Pancreas (tissue), 10 donors: ENCODE data around the gene RPTOR. TPM values are rescaled to one million over a fixed set of nuclear protein-coding genes. Genes with fewer than 3 reads are reported as not detected.

Experiments used
- ATAC-seq, 4 donors: fragments of 200-7000 bp; cut with Tn5 transposase; one replicate each; pipeline versions ENCODE4 v1.8.0 to v1.9.1; 2020; ENCODE audit warnings: mild to moderate bottlenecking in 4 of 4, moderate library complexity in 4 of 4
- DNase-seq, 6 donors: peaks; one replicate each; pipeline ENCODE4 v3.0.0-alpha.2; 2020
- FAIRE-seq: peaks from 2 replicates; lab custom pipeline; 2012; peaks lifted over from hg19 to GRCh38; lab: Jason Lieb, UNC
- H3K27ac ChIP-seq, 4 donors: fragments of 200-600 bp; sonication (generic); 1 replicate in 3 of 4; 2 replicates in 1 of 4; pipeline versions ENCODE4 v1.5.0 to v1.8.0; 2020
- H3K27me3 ChIP-seq, 4 donors: fragments of 200-600 bp; one replicate each; pipeline ENCODE4 v1.8.0; 2021
- H3K36me3 ChIP-seq, 3 donors: fragments of 200-600 bp; sonication (generic) in 1 of 3; one replicate each; pipeline versions ENCODE4 v1.5.0 to v1.8.0; 2020 to 2021
- H3K4me1 ChIP-seq, 3 donors: fragments of 200-600 bp; one replicate each; pipeline ENCODE4 v1.8.0; 2021
- H3K4me3 ChIP-seq, 4 donors: fragments of 200-600 bp; sonication (generic) in 2 of 4; one replicate each; pipeline versions ENCODE4 v1.5.0 to v1.8.0; 2020 to 2021
- H3K9me3 ChIP-seq, 4 donors: fragments of 200-600 bp; one replicate each; pipeline ENCODE4 v1.8.0; 2021
- WGBS, 2 donors: extraction: QIAGEN DNeasy Blood & Tissue Kit; methylation state at CpG; one replicate each; pipeline ENCODE4 v1.1.7; 2013; 5-methylcytosine and 5-hydroxymethylcytosine counted together
- intact Hi-C, 3 donors: fragments of 100-400 bp; cut with DNase I; formaldehyde crosslinking; loops; one replicate each; pipeline versions ENCODE4 v1.11.1 to v1.14.2; 2022
- polyA plus RNA-seq, 2 donors: library from polyadenylated mRNA; stranded (reverse); fragments of 200-250 nt; gene quantifications; one replicate each; pipeline ENCODE4 v1.2.3, GENCODE V29; 2013
- total RNA-seq, 6 donors: library from RNA; stranded (reverse); fragmentation: NEBNext Ultra II Directional in 4 of 6; extraction: Animal tissue kit (Norgen Biotek cat#: 25700) in 4 of 6; gene quantifications; one replicate each; pipeline versions ENCODE4 v1.2.1 to v1.2.4, GENCODE V29; 2021 to 2023
- TF ChIP-seq, protein P1 (sequence below), 4 donors: fragments of 200-600 bp; sonication (generic) in 3 of 4; IDR thresholded peaks; one replicate each; pipeline versions ENCODE4 v1.5.0 to v1.8.0; 2021; ENCODE audit warnings: antibody characterized with exemption in 4 of 4
- donor health status: healthy with polysubstance abuse.
- donor health status: DM: no; HTN: no; CAD: no; lungs with moderate emphysema.
- donor health status: DM: no; HTN: no; CAD: no.
- donor health status: control.
- donor health status: control.
- donor health status: Bipolar disorder and iron deficiency.
- donor health status: DM: yes; HTN: yes; CAD: no.
- donor health status: DM: no; HTN: no; CAD: no.
- donor health status: DM: no; HTN: no; CAD: no.
- donor health status: DM: yes; HTN: yes; CAD: no.

RPTOR gene
- total and polyA plus RNA-seq, 8 donors = 5.0 to 18.9 (median 13.2) TPM

DNA sequence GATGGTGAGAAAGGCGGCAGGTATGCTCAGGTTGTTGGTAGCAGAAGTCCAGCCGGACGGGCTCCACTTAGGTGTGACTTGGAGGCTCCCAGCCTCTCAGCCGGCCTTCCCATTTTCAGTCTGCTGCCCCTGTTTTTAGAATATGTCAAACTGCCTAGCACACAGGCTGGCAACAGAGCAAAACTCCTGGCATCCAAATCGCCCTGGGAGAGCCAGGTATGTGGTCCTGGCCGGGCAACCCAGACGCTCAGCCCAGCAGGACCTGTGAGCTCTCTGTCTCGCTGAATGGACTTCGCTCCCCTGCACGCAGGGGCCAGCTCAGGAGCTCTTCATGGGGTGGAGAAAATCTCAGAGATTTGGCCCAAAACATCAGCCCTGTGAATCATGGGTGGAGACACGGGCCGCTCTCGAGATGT lies 299.1 kb downstream of the RPTOR start:
- no peak for FAIRE-seq
- peak in 1 of 6 donors; percentile 30 for DNase-seq
- Histone ChIP-seq H3K27ac (no peak overlapping the region), H3K4me1 (no peaks in the 10 kb centered on the region), H3K36me3 (no peaks in the 10 kb centered on the region), H3K9me3 (no peaks in the 10 kb centered on the region), H3K27me3 (no peaks in the 10 kb centered on the region), H3K4me3 (no peak overlapping the region)
- WGBS, 2 donors = 90 to 94% methylated on average over 13 of the region's 13 CpGs
- ATAC-seq = no peak
- TF ChIP-seq, protein P1, sequence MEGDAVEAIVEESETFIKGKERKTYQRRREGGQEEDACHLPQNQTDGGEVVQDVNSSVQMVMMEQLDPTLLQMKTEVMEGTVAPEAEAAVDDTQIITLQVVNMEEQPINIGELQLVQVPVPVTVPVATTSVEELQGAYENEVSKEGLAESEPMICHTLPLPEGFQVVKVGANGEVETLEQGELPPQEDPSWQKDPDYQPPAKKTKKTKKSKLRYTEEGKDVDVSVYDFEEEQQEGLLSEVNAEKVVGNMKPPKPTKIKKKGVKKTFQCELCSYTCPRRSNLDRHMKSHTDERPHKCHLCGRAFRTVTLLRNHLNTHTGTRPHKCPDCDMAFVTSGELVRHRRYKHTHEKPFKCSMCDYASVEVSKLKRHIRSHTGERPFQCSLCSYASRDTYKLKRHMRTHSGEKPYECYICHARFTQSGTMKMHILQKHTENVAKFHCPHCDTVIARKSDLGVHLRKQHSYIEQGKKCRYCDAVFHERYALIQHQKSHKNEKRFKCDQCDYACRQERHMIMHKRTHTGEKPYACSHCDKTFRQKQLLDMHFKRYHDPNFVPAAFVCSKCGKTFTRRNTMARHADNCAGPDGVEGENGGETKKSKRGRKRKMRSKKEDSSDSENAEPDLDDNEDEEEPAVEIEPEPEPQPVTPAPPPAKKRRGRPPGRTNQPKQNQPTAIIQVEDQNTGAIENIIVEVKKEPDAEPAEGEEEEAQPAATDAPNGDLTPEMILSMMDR (IDR thresholded peaks at IDR 0.05) = no peak
- intact Hi-C loops = no loop called here

DNA sequence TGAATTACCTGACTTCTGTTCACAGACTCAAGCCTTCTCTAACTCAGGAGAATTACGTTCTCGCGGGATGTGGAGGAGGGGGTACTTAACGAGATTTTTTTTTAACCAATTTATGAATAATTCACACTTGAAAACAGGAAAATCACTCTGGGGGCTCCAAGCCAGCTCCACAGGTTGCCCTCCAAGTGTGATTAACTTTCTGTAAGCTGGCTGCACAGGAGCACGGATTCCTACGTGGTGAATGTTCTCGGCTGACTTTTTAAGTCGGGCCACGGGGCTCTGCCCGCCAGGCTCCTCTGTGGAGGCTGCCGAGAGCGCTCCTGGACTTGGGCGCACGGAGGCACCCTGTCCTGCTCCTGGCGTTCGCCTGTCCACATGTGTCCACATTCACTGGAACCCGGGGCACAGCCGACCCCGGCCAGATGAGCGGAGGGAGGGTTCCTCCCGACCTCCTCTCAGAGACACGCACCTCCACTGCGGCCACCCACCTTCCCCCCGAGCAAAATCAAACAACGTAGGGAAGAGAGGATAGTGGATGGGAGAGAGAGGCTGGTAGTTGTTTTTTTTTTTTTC lies 299.9 kb downstream of the RPTOR start:
- ATAC-seq (no peak), FAIRE-seq (no peak), DNase-seq (peak in 2 of 6 donors; percentile 54 to 58)
- Histone ChIP-seq H3K27ac (no peak overlapping the region), H3K4me1 (no peaks in the 10 kb centered on the region), H3K36me3 (no peaks in the 10 kb centered on the region), H3K4me3 (no peak overlapping the region), H3K9me3 (no peaks in the 10 kb centered on the region), H3K27me3 (no peaks in the 10 kb centered on the region)
- TF ChIP-seq, protein P1 (IDR thresholded peaks at IDR 0.05) = no peak
- WGBS, 2 donors = 93 to 94% methylated on average over 25 of the region's 25 CpGs
- intact Hi-C loops = no loop called here

DNA sequence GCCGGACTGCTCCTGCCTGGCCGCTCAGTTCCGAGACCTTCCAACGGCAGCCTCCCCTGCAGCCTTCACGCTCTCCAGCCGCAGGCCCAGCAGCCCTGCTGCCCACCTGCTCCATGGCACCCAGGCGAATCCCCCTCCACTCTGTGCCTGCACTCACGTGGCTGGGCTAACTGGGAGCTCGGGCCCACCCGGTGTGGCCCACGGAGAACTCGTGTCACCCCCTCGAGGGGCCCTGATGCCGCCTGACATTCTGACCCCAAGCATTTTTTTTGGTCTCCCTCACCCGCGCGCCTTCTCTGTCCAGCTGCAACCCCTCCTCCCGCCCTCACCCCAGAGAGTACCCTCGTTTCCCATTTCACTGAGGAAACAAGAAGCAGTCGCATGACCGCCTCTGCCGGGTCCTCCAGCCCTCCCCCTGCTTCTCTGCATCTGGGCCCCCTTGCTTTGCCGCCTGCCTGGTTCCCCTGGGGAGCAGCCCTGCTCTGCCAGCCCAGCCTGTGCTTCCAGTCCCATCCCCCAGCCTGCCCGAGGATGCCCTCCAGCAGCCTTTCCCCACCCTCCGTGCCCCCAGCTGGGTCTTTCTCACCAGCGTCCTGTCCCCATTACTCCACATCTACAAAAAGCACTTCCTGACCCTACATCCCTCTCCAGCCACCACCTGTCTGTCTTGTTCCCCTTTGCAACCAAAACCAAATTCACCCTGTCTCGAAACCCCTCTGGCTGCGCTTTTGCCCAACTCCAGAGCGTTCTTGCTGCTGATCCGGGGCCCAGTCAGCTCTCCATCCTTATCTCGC lies 300.6 kb downstream of the RPTOR start:
- Histone ChIP-seq H3K4me3 (no peak overlapping the region), H3K4me1 (no peaks in the 10 kb centered on the region), H3K9me3 (no peaks in the 10 kb centered on the region), H3K36me3 (no peaks in the 10 kb centered on the region), H3K27ac (no peak overlapping the region), H3K27me3 (no peaks in the 10 kb centered on the region)
- WGBS, 2 donors = 91 to 94% methylated on average over 31 of the region's 31 CpGs
- TF ChIP-seq, protein P1 (IDR thresholded peaks at IDR 0.05) = no peak
- ATAC-seq = no peak
- intact Hi-C loops = no loop called here
- peak in 1 of 6 donors; percentile 40 for DNase-seq
- no peak for FAIRE-seq

DNA sequence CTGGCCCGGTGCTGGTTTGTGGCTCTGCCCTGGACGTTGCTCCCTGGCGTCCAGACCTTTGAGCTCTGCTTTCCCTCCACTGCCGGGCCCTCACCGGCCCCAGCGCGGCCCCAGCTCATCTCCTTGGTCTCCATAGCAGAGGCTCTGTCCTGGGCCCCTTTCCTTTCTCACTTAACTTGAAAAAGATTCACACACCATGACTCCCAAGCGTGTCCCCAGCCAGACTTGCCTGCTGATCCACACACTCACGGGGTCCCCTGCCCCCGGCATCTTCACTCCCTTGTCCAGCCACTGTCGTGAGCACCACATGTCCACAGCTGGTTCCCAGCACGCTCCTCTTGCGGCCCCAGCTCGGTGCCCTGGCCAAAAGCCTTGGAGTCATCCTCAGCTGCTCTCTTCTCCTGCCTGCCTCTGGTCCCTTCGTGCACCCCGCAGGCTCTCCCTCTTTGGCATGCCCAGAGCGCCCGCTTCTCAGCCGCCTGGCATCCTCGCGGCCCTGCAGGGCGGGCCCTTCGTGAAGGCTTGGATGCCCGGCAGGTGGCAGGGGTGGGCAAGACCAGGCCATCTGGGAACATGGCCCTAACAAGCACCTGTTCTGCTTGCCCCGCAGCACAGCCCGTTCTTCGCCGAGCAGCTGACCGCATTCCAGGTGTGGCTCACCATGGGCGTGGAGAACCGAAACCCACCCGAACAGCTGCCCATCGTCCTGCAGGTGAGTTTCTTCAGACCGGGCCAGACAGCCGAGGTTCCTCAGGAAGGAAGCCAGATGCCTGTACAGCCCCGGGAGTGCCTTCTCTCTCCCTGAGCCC lies 301.4 kb downstream of the RPTOR start:
- FAIRE-seq (no peak), DNase-seq (peak in 5 of 6 donors; percentile 47 to 75 (median 65)), ATAC-seq (peak; percentile 88 to 97 (median 92))
- 80 to 85% methylated on average over 35 to 36 of the region's 36 CpGs for WGBS, 2 donors
- Histone ChIP-seq H3K27ac (no peak overlapping the region), H3K27me3 (no peaks in the 10 kb centered on the region), H3K4me3 (no peak overlapping the region), H3K36me3 (no peaks in the 10 kb centered on the region), H3K9me3 (no peaks in the 10 kb centered on the region), H3K4me1 (no peaks in the 10 kb centered on the region)
- intact Hi-C loops = no loop called here
- TF ChIP-seq, protein P1 (IDR thresholded peaks at IDR 0.05) = peak in 3 of 4 donors; percentile 9 to 21 (median 15)
